SK-N-SH (cell line): Measurements from ENCODE around the gene MEOX1. TPM values are rescaled to one million over a fixed set of nuclear protein-coding genes. Genes with fewer than 3 reads are reported as not detected.

Experiments used
- CTCF ChIA-PET: fragments of 300-600, 350-600 bp; formaldehyde crosslinking; extraction: SDS; loops from one replicate; lab custom pipeline; 2021; lab: Yijun Ruan, JAX
- POLR2A ChIA-PET: fragments of 350-600 bp; sonication (Branson Sonifier 250); formaldehyde crosslinking; extraction: SDS; loops from one replicate; lab custom pipeline; 2020; ENCODE audit warnings: antibody characterized with exemption, inconsistent platforms; lab: Yijun Ruan, JAX
- DNase-seq: peaks from one replicate; pipeline ENCODE4 v3.0.0; 2012
- H2AFZ ChIP-seq: fragments of 200-600 bp; sonication (generic); 2 replicates; pipeline ENCODE4 v1.8.1; 2016; ENCODE audit warnings: antibody characterized with exemption, mild to moderate bottlenecking, low read depth
- H3F3A ChIP-seq: fragments of 200-600 bp; sonication (generic); replicated peaks from 2 replicates; pipeline ENCODE3; 2016; ENCODE audit warnings: antibody characterized with exemption, mild to moderate bottlenecking; ENCODE audit not compliant: insufficient read depth
- H3K27ac ChIP-seq, 2 experiments: fragments of 200-500 bp in 1 of 2; fragments of 200-600 bp in 1 of 2; sonication (Bioruptor generic) in 1 of 2; sonication (generic), shearing (Covaris generic) in 1 of 2; 2 replicates each; pipeline versions ENCODE4 v1.5.1 to v1.6.1; 2014 to 2016; ENCODE audit warnings: low read depth in 2 of 2, inconsistent platforms in 1 of 2, low read length in 1 of 2, mild to moderate bottlenecking in 1 of 2, mixed read lengths in 1 of 2
- H3K27me3 ChIP-seq: fragments of 200-600 bp; sonication (generic), shearing (Covaris generic); 2 replicates; pipeline ENCODE4 v1.6.1; 2016; ENCODE audit warnings: mixed run types; ENCODE audit not compliant: insufficient read depth
- H3K36me3 ChIP-seq, 2 experiments: fragments of 200-500 bp in 1 of 2; fragments of 200-600 bp in 1 of 2; sonication (Bioruptor generic) in 1 of 2; sonication (generic) in 1 of 2; replicated peaks in 1 of 2; 2 replicates each; pipeline versions ENCODE3 to v1.5.1; 2014 to 2016; ENCODE audit warnings: low read length in 1 of 2, mild to moderate bottlenecking in 1 of 2; ENCODE audit not compliant: insufficient read depth in 2 of 2, control insufficient read depth in 1 of 2
- H3K4me1 ChIP-seq, 2 experiments: fragments of 200-500 bp in 1 of 2; fragments of 200-600 bp in 1 of 2; sonication (Bioruptor generic) in 1 of 2; sonication (generic), shearing (Covaris generic) in 1 of 2; 2 replicates each; pipeline versions ENCODE4 v1.5.1 to v1.6.1; 2014 to 2016; ENCODE audit warnings: low read depth in 1 of 2, low read length in 1 of 2, mixed run types in 1 of 2; ENCODE audit not compliant: insufficient read depth in 2 of 2, control insufficient read depth in 1 of 2
- H3K4me2 ChIP-seq: fragments of 200-600 bp; sonication (generic), shearing (Covaris generic); 2 replicates; pipeline ENCODE4 v1.6.1; 2017; ENCODE audit warnings: mixed run types
- H3K4me3 ChIP-seq, 2 experiments: fragments of 200-500 bp in 1 of 2; fragments of 200-600 bp in 1 of 2; sonication (Bioruptor generic) in 1 of 2; sonication (generic), shearing (Covaris generic) in 1 of 2; 2 replicates each; pipeline versions ENCODE4 v1.5.1 to v1.8.1; 2014 to 2016; ENCODE audit warnings: low read depth in 2 of 2, inconsistent platforms in 1 of 2, low read length in 1 of 2, mild to moderate bottlenecking in 1 of 2, mixed read lengths in 1 of 2, moderate library complexity in 1 of 2
- H3K79me2 ChIP-seq: fragments of 200-600 bp; sonication (generic); 2 replicates; pipeline ENCODE4 v1.8.1; 2017; ENCODE audit warnings: mild to moderate bottlenecking; ENCODE audit not compliant: insufficient read depth
- H3K9ac ChIP-seq: fragments of 200-600 bp; sonication (generic); 2 replicates; pipeline ENCODE4 v1.6.1; 2017; ENCODE audit warnings: mixed run types
- H3K9me2 ChIP-seq: fragments of 200-600 bp; sonication (generic); 2 replicates; pipeline ENCODE4 v1.6.1; 2017; ENCODE audit warnings: mixed run types
- H3K9me3 ChIP-seq: fragments of 200-600 bp; sonication (generic); 2 replicates; pipeline ENCODE4 v1.6.1; 2017; ENCODE audit warnings: mixed run types, mild to moderate bottlenecking, moderate library complexity
- H4K20me1 ChIP-seq: fragments of 200-600 bp; sonication (generic); 2 replicates; pipeline ENCODE4 v1.6.1; 2017; ENCODE audit warnings: mild to moderate bottlenecking, mixed run types; ENCODE audit not compliant: insufficient read depth
- GABPA ChIP-seq: IDR thresholded peaks from 2 replicates; pipeline ENCODE4 v1.4.0; 2012; ENCODE audit warnings: low read depth, mild to moderate bottlenecking
- GATA2 ChIP-seq: sonication (generic); formaldehyde crosslinking; IDR thresholded peaks from 2 replicates; pipeline ENCODE4 v1.5.0; 2020; ENCODE audit warnings: mild to moderate bottlenecking, missing genetic modification reagents
- JUND ChIP-seq: IDR thresholded peaks from 2 replicates; pipeline ENCODE4 v1.4.0; 2012
- MEF2A ChIP-seq: IDR thresholded peaks from 2 replicates; pipeline ENCODE4 v1.4.0; 2012; ENCODE audit warnings: low read depth, borderline replicate concordance
- MXI1 ChIP-seq: IDR thresholded peaks from 2 replicates; pipeline ENCODE4 v1.6.1; 2012; ENCODE audit warnings: mild to moderate bottlenecking, low read depth, low read length, improper control_type of control experiment
- POLR2AphosphoS5 ChIP-seq: IDR thresholded peaks from 2 replicates; pipeline ENCODE4 v1.6.1; 2012; ENCODE audit warnings: low read depth, low read length
- RAD21 ChIP-seq: IDR thresholded peaks from 2 replicates; pipeline ENCODE4 v1.6.1; 2012; ENCODE audit warnings: mild to moderate bottlenecking, low read length
- RCOR1 ChIP-seq: fragments of 150-350 bp; IDR thresholded peaks from 2 replicates; pipeline ENCODE4 v1.6.1; 2017; ENCODE audit warnings: antibody characterized with exemption, low read length
- RFX5 ChIP-seq: IDR thresholded peaks from 2 replicates; pipeline ENCODE4 v1.6.1; 2012; ENCODE audit warnings: mild to moderate bottlenecking, improper control_type of control experiment, low read length
- SIN3A ChIP-seq: IDR thresholded peaks from 2 replicates; pipeline ENCODE4 v1.6.1; 2012; ENCODE audit warnings: low read depth, mild to moderate bottlenecking, low read length, moderate library complexity, borderline replicate concordance
- SMC3 ChIP-seq: IDR thresholded peaks from 2 replicates; pipeline ENCODE4 v1.6.1; 2012; ENCODE audit warnings: low read depth, low read length, improper control_type of control experiment
- TAF1 ChIP-seq: IDR thresholded peaks from 2 replicates; pipeline ENCODE4 v1.6.1; 2012; ENCODE audit warnings: low read depth, mild to moderate bottlenecking, low read length, moderate library complexity, borderline replicate concordance
- YY1 ChIP-seq: IDR thresholded peaks from 2 replicates; pipeline ENCODE4 v1.4.0; 2012; ENCODE audit warnings: low read depth, mild to moderate bottlenecking
- WGBS: methylation state at CpG from one replicate; pipeline ENCODE4 v1.1.6; 2017; ENCODE audit warnings: low lambda C conversion rate; 5-methylcytosine and 5-hydroxymethylcytosine counted together
- polyA plus RNA-seq, 3 experiments: library from polyadenylated mRNA; depleted of rRNA; stranded (reverse); fragments of >200 nt; gene quantifications; 2 replicates each; pipeline ENCODE4 v1.2.3, GENCODE V29; 2012
- TF ChIP-seq, protein P1 (sequence below): IDR thresholded peaks from 2 replicates; pipeline ENCODE4 v1.4.0; 2012; ENCODE audit warnings: low read depth, borderline replicate concordance
- TF ChIP-seq, protein P2 (sequence below): IDR thresholded peaks from 2 replicates; pipeline ENCODE4; 2012
- TF ChIP-seq, protein P3 (sequence below): IDR thresholded peaks from 2 replicates; pipeline ENCODE4 v1.6.1; 2012; ENCODE audit warnings: mild to moderate bottlenecking, low read depth, low read length, moderate library complexity
- TF ChIP-seq, protein P4 (sequence below): fragments of 150-350 bp; IDR thresholded peaks from 2 replicates; pipeline ENCODE4 v1.6.1; 2016; ENCODE audit warnings: mild to moderate bottlenecking, low read depth, low read length
- TF ChIP-seq, protein P5 (sequence below): fragments of 200-600 bp; sonication (generic); IDR thresholded peaks from 2 replicates; pipeline ENCODE4 v1.6.1; 2017; ENCODE audit warnings: antibody characterized with exemption, mild to moderate bottlenecking, moderate library complexity

The MEOX1 gene
- polyA plus RNA-seq, 1 of the 3 experiments (the other 2 are of a cell fraction), result 0.05 TPM

DNA sequence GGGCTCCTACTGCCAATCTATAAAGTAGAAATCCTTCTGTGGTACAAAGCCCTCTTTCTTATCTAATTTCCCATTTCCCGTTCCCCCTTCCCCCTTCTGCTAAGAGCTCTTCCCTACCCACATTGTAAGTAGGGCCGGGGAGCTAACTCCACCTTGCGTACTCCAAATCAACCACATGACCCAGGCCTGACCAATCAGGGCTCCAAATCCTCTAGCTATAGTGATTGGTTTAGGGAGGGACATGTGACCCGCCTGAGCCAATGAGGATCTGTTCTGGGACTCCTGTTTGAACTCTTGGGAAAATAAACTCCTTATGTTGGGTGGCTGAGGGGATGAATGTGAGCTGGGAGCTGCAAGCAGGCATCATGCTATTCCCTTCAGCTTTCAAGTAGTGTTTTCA, 40.9 kb upstream of the MEOX1 start:
- H3K9me2 ChIP-seq, result no peaks in the 10 kb centered on the region
- no peak for TF ChIP-seq MXI1
- no peak for TF ChIP-seq RCOR1
- TF ChIP-seq, protein P1, sequence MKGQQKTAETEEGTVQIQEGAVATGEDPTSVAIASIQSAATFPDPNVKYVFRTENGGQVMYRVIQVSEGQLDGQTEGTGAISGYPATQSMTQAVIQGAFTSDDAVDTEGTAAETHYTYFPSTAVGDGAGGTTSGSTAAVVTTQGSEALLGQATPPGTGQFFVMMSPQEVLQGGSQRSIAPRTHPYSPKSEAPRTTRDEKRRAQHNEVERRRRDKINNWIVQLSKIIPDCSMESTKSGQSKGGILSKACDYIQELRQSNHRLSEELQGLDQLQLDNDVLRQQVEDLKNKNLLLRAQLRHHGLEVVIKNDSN, result peak; percentile 82
- no peak overlapping the region for H3K4me2 ChIP-seq
- H3K9me3 ChIP-seq, result no peaks in the 10 kb centered on the region
- 91% methylated on average over 4 of the region's 4 CpGs for WGBS
- no peaks in the 10 kb centered on the region for H4K20me1 ChIP-seq
- ChIA-PET POLR2A (interaction anchor here (1.0 kb wide), 1 partner anchor 57 kb away, joined by 4 read pairs; no protein-coding TSS in a partner anchor), CTCF (interaction anchor here (1.2 to 2.3 kb wide), 3 partner anchors 8 to 144 kb away, joined by 6 to 14 read pairs (median 9); partner anchors contain the start of gene CD300LG)
- H3K4me1 ChIP-seq, result no peaks in the 10 kb centered on the region
- peaks cover 1% of the 10 kb centered on the region for H3F3A ChIP-seq
- no peak overlapping the region for H3K27ac ChIP-seq
- no peak overlapping the region for H3K4me3 ChIP-seq
- no peaks in the 10 kb centered on the region for H3K27me3 ChIP-seq
- H2AFZ ChIP-seq, result no peak overlapping the region
- peak; percentile 63 for DNase-seq
- H3K9ac ChIP-seq, result no peak overlapping the region
- no peaks in the 10 kb centered on the region for H3K36me3 ChIP-seq
- no peaks in the 10 kb centered on the region for H3K79me2 ChIP-seq

DNA sequence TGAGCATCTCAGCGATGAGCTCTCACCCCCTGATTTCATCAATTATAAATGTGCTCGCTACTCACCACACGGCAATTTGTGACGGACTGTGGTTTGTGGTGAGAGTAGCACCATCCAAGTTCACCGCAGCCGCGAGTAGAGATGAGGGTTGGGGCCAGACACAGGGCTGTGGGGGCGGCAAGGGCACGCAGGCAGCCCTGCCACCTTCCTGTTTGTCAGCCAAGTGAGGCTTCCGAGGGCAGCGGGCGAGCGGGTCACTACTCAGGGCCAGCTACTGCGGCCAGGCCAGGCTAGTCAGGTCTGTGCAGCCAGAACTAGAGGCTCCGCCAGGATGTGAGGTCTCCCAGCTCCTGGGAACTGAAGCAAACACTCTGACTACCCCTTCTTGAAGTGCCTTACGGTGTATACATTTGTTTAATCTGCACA, 39.6 kb upstream of the MEOX1 start:
- Histone ChIP-seq H3K9ac (no peak overlapping the region), H2AFZ (no peak overlapping the region), H3K79me2 (no peaks in the 10 kb centered on the region), H3K4me3 (no peak overlapping the region), H3K27me3 (no peaks in the 10 kb centered on the region), H3K4me2 (no peak overlapping the region), H3K4me1 (peaks cover under 1 to 5% of the 10 kb centered on the region in 2 experiments; a peak in 2 of 4 replicates), H4K20me1 (no peaks in the 10 kb centered on the region), H3K36me3 (no peaks in the 10 kb centered on the region), H3K27ac (no peak overlapping the region), H3K9me2 (no peaks in the 10 kb centered on the region), H3K9me3 (no peaks in the 10 kb centered on the region), H3F3A (peaks cover 3% of the 10 kb centered on the region)
- no peak for DNase-seq
- ChIA-PET POLR2A (no interaction called here), CTCF (interaction anchor here (2.3 kb wide), 1 partner anchor 145 kb away, joined by 9 read pairs; the partner anchor contains the start of gene CD300LG)
- 70% methylated on average over 7 of the region's 16 CpGs for WGBS
- TF ChIP-seq RCOR1 (no peak), POLR2AphosphoS5 (no peak), GATA2 (CRISPR knock-in tag) (no peak), RAD21 (no peak), GABPA (no peak), SIN3A (no peak), TAF1 (no peak), MEF2A (no peak), YY1 (no peak), SMC3 (no peak), JUND (no peak), RFX5 (no peak)
- TF ChIP-seq, protein P1, result no peak
- TF ChIP-seq, protein P2, sequence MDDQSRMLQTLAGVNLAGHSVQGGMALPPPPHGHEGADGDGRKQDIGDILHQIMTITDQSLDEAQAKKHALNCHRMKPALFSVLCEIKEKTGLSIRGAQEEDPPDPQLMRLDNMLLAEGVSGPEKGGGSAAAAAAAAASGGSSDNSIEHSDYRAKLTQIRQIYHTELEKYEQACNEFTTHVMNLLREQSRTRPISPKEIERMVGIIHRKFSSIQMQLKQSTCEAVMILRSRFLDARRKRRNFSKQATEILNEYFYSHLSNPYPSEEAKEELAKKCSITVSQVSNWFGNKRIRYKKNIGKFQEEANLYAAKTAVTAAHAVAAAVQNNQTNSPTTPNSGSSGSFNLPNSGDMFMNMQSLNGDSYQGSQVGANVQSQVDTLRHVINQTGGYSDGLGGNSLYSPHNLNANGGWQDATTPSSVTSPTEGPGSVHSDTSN, result no peak
- TF ChIP-seq, protein P3, sequence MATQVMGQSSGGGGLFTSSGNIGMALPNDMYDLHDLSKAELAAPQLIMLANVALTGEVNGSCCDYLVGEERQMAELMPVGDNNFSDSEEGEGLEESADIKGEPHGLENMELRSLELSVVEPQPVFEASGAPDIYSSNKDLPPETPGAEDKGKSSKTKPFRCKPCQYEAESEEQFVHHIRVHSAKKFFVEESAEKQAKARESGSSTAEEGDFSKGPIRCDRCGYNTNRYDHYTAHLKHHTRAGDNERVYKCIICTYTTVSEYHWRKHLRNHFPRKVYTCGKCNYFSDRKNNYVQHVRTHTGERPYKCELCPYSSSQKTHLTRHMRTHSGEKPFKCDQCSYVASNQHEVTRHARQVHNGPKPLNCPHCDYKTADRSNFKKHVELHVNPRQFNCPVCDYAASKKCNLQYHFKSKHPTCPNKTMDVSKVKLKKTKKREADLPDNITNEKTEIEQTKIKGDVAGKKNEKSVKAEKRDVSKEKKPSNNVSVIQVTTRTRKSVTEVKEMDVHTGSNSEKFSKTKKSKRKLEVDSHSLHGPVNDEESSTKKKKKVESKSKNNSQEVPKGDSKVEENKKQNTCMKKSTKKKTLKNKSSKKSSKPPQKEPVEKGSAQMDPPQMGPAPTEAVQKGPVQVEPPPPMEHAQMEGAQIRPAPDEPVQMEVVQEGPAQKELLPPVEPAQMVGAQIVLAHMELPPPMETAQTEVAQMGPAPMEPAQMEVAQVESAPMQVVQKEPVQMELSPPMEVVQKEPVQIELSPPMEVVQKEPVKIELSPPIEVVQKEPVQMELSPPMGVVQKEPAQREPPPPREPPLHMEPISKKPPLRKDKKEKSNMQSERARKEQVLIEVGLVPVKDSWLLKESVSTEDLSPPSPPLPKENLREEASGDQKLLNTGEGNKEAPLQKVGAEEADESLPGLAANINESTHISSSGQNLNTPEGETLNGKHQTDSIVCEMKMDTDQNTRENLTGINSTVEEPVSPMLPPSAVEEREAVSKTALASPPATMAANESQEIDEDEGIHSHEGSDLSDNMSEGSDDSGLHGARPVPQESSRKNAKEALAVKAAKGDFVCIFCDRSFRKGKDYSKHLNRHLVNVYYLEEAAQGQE, result no peak
- TF ChIP-seq, protein P4, sequence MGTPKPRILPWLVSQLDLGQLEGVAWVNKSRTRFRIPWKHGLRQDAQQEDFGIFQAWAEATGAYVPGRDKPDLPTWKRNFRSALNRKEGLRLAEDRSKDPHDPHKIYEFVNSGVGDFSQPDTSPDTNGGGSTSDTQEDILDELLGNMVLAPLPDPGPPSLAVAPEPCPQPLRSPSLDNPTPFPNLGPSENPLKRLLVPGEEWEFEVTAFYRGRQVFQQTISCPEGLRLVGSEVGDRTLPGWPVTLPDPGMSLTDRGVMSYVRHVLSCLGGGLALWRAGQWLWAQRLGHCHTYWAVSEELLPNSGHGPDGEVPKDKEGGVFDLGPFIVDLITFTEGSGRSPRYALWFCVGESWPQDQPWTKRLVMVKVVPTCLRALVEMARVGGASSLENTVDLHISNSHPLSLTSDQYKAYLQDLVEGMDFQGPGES, result no peak
- TF ChIP-seq, protein P5, sequence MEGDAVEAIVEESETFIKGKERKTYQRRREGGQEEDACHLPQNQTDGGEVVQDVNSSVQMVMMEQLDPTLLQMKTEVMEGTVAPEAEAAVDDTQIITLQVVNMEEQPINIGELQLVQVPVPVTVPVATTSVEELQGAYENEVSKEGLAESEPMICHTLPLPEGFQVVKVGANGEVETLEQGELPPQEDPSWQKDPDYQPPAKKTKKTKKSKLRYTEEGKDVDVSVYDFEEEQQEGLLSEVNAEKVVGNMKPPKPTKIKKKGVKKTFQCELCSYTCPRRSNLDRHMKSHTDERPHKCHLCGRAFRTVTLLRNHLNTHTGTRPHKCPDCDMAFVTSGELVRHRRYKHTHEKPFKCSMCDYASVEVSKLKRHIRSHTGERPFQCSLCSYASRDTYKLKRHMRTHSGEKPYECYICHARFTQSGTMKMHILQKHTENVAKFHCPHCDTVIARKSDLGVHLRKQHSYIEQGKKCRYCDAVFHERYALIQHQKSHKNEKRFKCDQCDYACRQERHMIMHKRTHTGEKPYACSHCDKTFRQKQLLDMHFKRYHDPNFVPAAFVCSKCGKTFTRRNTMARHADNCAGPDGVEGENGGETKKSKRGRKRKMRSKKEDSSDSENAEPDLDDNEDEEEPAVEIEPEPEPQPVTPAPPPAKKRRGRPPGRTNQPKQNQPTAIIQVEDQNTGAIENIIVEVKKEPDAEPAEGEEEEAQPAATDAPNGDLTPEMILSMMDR, result no peak
